ENCODE data around the gene INPP5F. TPM values are rescaled to one million over a fixed set of nuclear protein-coding genes. Genes with fewer than 3 reads are reported as not detected.

Gene INPP5F
- total RNA-seq, 6 donors from 2014 or later = 6.7 to 14.4 (median 10.1) TPM

DNA sequence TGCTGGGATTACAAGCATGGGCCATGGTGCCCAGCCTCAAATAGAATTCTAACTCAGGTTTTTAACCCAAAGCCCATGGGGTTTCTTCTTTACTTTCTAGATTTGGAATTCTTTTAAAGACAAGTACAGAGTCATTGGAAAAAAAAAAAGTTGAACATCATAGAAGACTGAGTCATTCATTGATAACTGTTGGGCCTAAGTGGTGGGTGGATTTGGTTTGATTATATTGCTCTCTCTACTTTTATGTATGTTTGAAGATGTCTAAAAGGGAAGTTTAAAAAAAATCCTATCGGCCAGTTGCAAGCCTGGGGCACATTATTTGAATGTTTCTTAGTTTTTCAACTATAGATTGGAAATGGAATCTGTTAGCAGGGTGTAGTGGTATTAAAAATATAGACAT, 49.7 kb downstream of the INPP5F start:
- DNase-seq = no peak
- Histone ChIP-seq H3K27me3 (no peaks in the 10 kb centered on the region), H3K9me3 (no peaks in the 10 kb centered on the region), H3K36me3 (no peaks in the 10 kb centered on the region), H3K4me3 (no peak overlapping the region), H3K4me1 (peaks cover 2 to 7% (median 3%) of the 10 kb centered on the region in 4 donors), H3K27ac (no peak overlapping the region)
- WGBS, 2 donors = 88 to 97% methylated on average over 1 of the region's 1 CpG
- no peak for ATAC-seq (ENCODE audit: low FRiP score in 2 of 2)
- TF ChIP-seq, protein P1, sequence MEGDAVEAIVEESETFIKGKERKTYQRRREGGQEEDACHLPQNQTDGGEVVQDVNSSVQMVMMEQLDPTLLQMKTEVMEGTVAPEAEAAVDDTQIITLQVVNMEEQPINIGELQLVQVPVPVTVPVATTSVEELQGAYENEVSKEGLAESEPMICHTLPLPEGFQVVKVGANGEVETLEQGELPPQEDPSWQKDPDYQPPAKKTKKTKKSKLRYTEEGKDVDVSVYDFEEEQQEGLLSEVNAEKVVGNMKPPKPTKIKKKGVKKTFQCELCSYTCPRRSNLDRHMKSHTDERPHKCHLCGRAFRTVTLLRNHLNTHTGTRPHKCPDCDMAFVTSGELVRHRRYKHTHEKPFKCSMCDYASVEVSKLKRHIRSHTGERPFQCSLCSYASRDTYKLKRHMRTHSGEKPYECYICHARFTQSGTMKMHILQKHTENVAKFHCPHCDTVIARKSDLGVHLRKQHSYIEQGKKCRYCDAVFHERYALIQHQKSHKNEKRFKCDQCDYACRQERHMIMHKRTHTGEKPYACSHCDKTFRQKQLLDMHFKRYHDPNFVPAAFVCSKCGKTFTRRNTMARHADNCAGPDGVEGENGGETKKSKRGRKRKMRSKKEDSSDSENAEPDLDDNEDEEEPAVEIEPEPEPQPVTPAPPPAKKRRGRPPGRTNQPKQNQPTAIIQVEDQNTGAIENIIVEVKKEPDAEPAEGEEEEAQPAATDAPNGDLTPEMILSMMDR (IDR thresholded peaks at IDR 0.05) = no peak
- TF ChIP-seq EP300 (IDR thresholded peaks at IDR 0.05) = no peak
- TF ChIP-seq POLR2AphosphoS5 (IDR thresholded peaks at IDR 0.05) = no peak
- no peak for TF ChIP-seq POLR2A (IDR thresholded peaks at IDR 0.05)

DNA sequence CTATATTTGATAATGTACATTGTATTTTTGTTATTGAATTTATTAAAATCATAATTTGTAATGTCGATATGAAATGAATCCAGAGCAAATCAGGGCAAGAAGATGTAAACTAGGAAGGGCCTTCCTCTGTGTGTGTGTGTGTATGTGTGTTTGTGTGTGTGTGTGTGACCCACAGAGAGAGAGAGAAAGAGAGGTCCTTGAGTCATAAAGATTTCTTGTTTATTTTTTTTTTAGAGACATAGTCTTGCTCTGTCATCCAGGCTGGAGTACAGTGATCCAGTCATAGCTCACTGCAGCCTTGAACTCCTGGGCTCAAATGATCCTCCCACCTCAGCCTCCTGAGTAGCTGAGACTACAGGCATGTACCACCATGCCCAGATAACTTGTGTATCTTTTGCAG, 50.7 kb downstream of the INPP5F start:
- H3K27ac ChIP-seq = no peak overlapping the region
- 96 to 97% methylated on average over 1 of the region's 1 CpG for WGBS, 2 donors
- no peak for DNase-seq
- no peak for TF ChIP-seq POLR2AphosphoS5 (IDR thresholded peaks at IDR 0.05)
- TF ChIP-seq EP300 (IDR thresholded peaks at IDR 0.05) = no peak
- TF ChIP-seq POLR2A (IDR thresholded peaks at IDR 0.05) = no peak
- TF ChIP-seq, protein P1 (IDR thresholded peaks at IDR 0.05) = no peak
- no peaks in the 10 kb centered on the region for H3K9me3 ChIP-seq
- no peaks in the 10 kb centered on the region for H3K27me3 ChIP-seq
- no peak overlapping the region for H3K4me3 ChIP-seq
- no peaks in the 10 kb centered on the region for H3K4me1 ChIP-seq
- no peak for ATAC-seq (ENCODE audit: low FRiP score in 2 of 2)
- no peaks in the 10 kb centered on the region for H3K36me3 ChIP-seq

DNA sequence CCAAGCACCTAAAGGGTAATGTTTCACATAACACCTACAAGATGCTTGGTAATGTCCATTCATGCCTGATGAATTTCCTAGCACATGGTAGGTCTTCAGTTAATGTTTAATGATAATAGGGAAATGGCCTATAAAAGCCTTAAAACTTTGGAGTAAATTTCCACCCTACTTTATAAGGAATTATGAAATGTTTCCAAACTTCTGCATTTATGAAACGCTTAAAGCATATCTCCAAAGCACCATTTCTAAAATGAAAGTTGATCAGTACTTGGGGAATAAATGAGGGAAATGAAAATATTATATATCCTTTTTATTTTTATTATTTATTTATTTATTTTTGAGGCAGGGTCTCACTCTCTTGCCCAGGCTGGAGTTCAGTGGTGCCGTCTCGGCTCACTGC, 51.8 kb downstream of the INPP5F start:
- H3K36me3 ChIP-seq = no peaks in the 10 kb centered on the region
- no peak overlapping the region for H3K27ac ChIP-seq
- no peaks in the 10 kb centered on the region for H3K4me1 ChIP-seq
- DNase-seq = no peak
- 93 to 95% methylated on average over 3 of the region's 3 CpGs for WGBS, 2 donors
- TF ChIP-seq, protein P1 (IDR thresholded peaks at IDR 0.05) = no peak
- TF ChIP-seq EP300 (IDR thresholded peaks at IDR 0.05) (no peak), POLR2AphosphoS5 (IDR thresholded peaks at IDR 0.05) (no peak), POLR2A (IDR thresholded peaks at IDR 0.05) (no peak)
- no peaks in the 10 kb centered on the region for H3K27me3 ChIP-seq
- H3K9me3 ChIP-seq = no peaks in the 10 kb centered on the region
- no peak for ATAC-seq (ENCODE audit: low FRiP score in 2 of 2)
- no peak overlapping the region for H3K4me3 ChIP-seq

DNA sequence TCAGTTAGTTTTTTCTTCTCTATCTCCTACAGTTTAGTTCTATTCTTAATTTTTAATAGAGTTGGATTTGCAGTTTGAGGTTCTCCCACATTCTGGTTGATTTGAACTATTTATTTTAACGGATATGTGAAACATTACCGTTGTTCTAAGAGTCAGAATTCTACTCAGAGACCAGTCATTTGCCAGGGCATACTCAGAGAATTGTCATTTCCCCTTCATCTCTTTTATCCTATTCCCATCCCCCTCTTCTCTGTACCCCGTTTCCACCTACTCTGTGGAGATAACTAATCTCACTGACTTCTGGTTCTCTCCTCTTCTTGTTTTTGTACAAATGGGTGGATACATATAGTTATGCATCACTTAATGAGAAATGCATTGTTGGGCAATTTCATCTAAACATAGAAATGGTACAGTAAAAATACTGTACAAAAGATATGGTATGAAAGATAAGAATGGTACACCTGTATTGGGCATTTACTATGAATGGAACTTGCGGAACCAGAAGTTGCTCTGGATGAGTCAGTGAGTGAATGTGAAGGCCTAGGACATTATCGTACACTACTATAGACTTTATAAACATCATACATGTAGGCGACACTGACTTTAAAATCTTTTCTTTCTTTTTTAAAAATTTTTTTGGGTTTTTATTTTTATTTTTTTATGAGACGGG, 53.1 kb downstream of the INPP5F start:
- TF ChIP-seq, protein P1 (IDR thresholded peaks at IDR 0.05) = no peak
- no peak for TF ChIP-seq EP300 (IDR thresholded peaks at IDR 0.05)
- Histone ChIP-seq H3K36me3 (no peaks in the 10 kb centered on the region), H3K4me1 (no peaks in the 10 kb centered on the region), H3K9me3 (no peaks in the 10 kb centered on the region), H3K27me3 (no peaks in the 10 kb centered on the region), H3K27ac (no peak overlapping the region), H3K4me3 (no peak overlapping the region)
- ATAC-seq (ENCODE audit: low FRiP score in 2 of 2) (no peak), DNase-seq (no peak)
- WGBS, 2 donors = 92 to 93% methylated on average over 7 of the region's 7 CpGs

DNA sequence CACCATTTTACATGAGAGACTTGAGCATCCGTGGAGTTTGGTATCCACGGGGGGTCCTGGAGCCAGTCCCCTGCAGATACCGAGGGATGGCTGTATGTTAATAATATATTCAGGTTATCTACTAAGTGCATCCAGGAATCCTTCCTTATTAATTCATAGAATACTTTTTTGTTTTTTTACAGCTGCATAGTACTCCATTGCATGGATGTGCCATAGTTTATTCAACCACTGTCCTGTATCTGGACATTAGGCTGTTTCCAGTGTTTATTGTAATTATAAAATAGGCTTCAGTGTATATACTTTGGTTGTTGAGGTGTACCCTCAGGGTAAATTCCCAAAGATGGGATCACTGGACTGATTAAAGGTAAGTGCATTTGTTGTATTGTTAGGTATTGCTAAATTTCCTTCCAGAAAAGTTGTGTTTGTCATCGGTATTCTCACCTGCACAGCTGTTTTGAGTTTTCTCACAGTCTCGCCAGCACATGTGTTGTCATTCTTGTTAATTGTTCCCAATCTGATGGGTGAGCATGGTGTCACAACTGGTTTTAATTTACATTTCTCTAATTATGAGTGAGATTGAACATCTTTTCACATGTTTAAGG, 55.1 kb downstream of the INPP5F start:
- Histone ChIP-seq H3K27me3 (no peaks in the 10 kb centered on the region), H3K36me3 (no peaks in the 10 kb centered on the region), H3K27ac (no peak overlapping the region), H3K4me1 (peaks cover 0 to 6% (median 4%) of the 10 kb centered on the region in 4 donors), H3K4me3 (no peak overlapping the region), H3K9me3 (no peaks in the 10 kb centered on the region)
- ATAC-seq (ENCODE audit: low FRiP score in 2 of 2) = no peak
- no peak for DNase-seq
- TF ChIP-seq, protein P1 (IDR thresholded peaks at IDR 0.05) = no peak
- TF ChIP-seq POLR2A (IDR thresholded peaks at IDR 0.05) (no peak), EP300 (IDR thresholded peaks at IDR 0.05) (no peak), POLR2AphosphoS5 (IDR thresholded peaks at IDR 0.05) (no peak)
- 91 to 93% methylated on average over 5 of the region's 5 CpGs for WGBS, 2 donors

Measured in upper lobe of left lung (tissue), 6 donors.